Skeletal muscle satellite cell (primary cell): ENCODE data around the gene ENTHD1.

Source experiments
- H3K27me3 ChIP-seq: 2 replicates; pipeline ENCODE4 v1.7.0; 2013; ENCODE audit warnings: low read length; ENCODE audit not compliant: control insufficient read depth, insufficient read depth
- H3K36me3 ChIP-seq: 2 replicates; pipeline ENCODE4 v1.7.0; 2013; ENCODE audit warnings: mild to moderate bottlenecking, control low read depth, low read length; ENCODE audit not compliant: insufficient read depth
- H3K4me1 ChIP-seq: 2 replicates; pipeline ENCODE4 v1.7.0; 2013; ENCODE audit warnings: low read length; ENCODE audit not compliant: control insufficient read depth, insufficient read depth
- H3K4me2 ChIP-seq: 2 replicates; pipeline ENCODE4 v1.7.0; 2013; ENCODE audit warnings: mild to moderate bottlenecking, low read length
- H3K4me3 ChIP-seq: 2 replicates; pipeline ENCODE4 v1.7.0; 2013; ENCODE audit warnings: low read length
- H3K9ac ChIP-seq: 2 replicates; pipeline ENCODE4 v1.7.0; 2013; ENCODE audit warnings: mild to moderate bottlenecking, low read depth, low read length, moderate library complexity
- H3K9me3 ChIP-seq: replicated peaks from 2 replicates; pipeline ENCODE4 v1.7.0; 2013; ENCODE audit warnings: mild to moderate bottlenecking, control low read depth, low read length

ENTHD1 gene

DNA sequence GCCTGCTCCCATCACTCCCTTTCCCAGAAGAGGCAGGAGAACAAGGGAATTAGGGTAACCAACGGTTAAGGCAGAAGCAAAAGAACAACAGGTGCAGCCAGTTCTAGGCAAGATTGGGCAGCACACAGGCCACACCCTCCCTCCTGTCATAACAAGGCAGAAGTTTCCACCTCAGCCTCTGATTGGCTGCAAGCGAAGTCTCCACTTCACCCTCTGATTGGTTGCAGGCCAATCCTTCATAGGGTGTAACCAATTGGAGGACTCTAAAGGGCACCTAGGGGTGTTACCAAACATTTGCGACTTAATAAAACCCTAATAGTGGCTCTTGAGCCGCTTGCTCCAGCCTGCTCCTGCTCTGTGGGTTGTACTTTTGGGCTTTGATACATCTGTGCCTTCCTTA lies 169.2 kb downstream of the ENTHD1 start:
- peaks cover 51% of the 10 kb centered on the region for H3K27me3 ChIP-seq
- no peaks in the 10 kb centered on the region for H3K4me1 ChIP-seq
- H3K9me3 ChIP-seq: no peaks in the 10 kb centered on the region
- no peak overlapping the region for H3K4me3 ChIP-seq
- H3K9ac ChIP-seq: no peak overlapping the region
- no peak overlapping the region for H3K4me2 ChIP-seq
- no peaks in the 10 kb centered on the region for H3K36me3 ChIP-seq

DNA sequence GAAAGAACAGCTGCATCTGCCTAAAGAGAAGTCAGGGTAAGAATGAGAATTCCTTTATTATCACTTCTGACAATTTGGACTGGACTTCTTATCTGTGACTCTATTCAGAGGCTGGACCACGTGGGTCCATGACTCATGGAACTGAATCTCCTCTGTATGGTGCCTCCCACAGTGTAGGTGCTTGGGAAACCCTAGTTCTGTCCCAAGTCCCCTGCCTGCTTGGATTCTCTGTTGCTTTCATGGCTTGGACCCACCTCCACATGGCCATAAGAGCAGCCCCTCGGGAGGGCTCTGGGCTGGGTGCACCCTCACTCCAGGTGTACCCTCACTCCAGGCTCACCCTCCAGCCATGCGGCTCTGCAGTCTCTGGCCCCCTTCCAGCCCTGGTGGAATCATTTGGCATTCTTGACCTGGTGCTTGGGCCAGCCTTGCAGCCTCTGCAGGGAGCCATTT lies 169.6 kb downstream of the ENTHD1 start:
- no peaks in the 10 kb centered on the region for H3K36me3 ChIP-seq
- no peak overlapping the region for H3K4me3 ChIP-seq
- H3K9ac ChIP-seq: no peak overlapping the region
- H3K27me3 ChIP-seq: peaks cover 51% of the 10 kb centered on the region
- H3K4me2 ChIP-seq: no peak overlapping the region
- H3K4me1 ChIP-seq: no peaks in the 10 kb centered on the region
- no peaks in the 10 kb centered on the region for H3K9me3 ChIP-seq

DNA sequence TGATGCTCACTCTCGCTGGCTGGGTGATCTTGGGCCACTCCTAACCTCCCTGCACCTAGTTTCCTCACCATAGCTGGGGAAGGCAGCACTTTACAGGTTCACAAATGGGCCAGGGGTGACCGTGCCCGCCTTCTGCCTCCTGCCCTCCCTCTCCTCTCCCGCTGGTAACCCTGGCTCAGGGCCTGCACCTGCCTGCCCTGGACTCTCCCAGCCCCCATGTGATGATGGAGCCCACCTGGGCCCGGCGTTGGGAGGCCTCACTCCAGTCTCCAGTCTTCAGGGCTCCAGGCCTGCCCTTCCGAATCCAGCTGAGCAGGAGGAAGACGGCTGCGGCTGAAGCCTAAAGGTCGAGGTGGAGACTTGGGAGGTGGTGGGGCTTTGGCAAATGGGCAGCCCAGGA lies 170.1 kb downstream of the ENTHD1 start:
- H3K9me3 ChIP-seq: no peaks in the 10 kb centered on the region
- no peak overlapping the region for H3K4me2 ChIP-seq
- H3K27me3 ChIP-seq: peaks cover 50% of the 10 kb centered on the region
- H3K9ac ChIP-seq: no peak overlapping the region
- H3K4me3 ChIP-seq: no peak overlapping the region
- H3K4me1 ChIP-seq: no peaks in the 10 kb centered on the region
- no peaks in the 10 kb centered on the region for H3K36me3 ChIP-seq

DNA sequence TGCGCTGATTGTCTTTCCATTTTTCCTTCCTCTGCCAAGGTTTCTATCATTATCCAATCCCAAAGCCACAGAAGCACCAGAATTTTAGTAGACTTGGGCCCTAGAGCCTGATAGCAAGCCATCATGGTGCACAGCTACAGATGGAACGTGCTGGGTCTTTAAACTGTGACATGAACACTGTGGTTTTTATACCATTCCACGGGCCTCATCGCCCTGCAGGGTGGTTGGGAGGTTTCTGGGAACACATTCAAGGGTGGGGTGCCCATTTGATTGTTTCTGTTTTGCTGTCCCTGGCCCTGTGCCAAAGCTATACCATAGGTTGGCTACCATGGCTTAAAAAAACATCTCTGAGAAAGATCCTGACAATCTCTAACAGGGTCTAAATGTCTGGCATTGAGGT lies 171.1 kb downstream of the ENTHD1 start:
- Histone ChIP-seq H3K27me3 (peaks cover 42% of the 10 kb centered on the region), H3K36me3 (no peaks in the 10 kb centered on the region), H3K4me1 (no peaks in the 10 kb centered on the region), H3K9ac (no peak overlapping the region), H3K4me2 (no peak overlapping the region), H3K4me3 (no peak overlapping the region), H3K9me3 (no peaks in the 10 kb centered on the region)

DNA sequence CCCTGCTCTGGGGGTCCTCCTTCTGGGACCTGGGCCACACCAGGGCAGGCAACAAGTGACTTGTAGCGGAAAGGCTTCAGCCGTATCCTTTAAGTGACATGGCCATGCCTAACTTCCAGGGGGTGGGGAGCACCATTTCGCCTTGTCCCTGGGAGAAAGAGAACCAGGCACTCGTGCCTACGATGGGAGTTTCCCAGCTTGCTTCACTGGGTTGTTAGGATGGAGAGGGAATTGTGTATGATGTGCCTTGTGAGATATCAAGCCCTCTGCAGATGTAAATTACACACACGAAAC lies 171.6 kb downstream of the ENTHD1 start:
- Histone ChIP-seq H3K4me3 (no peak overlapping the region), H3K9me3 (no peaks in the 10 kb centered on the region), H3K36me3 (no peaks in the 10 kb centered on the region), H3K9ac (no peak overlapping the region), H3K4me2 (no peak overlapping the region), H3K4me1 (no peaks in the 10 kb centered on the region), H3K27me3 (peaks cover 39% of the 10 kb centered on the region)

DNA sequence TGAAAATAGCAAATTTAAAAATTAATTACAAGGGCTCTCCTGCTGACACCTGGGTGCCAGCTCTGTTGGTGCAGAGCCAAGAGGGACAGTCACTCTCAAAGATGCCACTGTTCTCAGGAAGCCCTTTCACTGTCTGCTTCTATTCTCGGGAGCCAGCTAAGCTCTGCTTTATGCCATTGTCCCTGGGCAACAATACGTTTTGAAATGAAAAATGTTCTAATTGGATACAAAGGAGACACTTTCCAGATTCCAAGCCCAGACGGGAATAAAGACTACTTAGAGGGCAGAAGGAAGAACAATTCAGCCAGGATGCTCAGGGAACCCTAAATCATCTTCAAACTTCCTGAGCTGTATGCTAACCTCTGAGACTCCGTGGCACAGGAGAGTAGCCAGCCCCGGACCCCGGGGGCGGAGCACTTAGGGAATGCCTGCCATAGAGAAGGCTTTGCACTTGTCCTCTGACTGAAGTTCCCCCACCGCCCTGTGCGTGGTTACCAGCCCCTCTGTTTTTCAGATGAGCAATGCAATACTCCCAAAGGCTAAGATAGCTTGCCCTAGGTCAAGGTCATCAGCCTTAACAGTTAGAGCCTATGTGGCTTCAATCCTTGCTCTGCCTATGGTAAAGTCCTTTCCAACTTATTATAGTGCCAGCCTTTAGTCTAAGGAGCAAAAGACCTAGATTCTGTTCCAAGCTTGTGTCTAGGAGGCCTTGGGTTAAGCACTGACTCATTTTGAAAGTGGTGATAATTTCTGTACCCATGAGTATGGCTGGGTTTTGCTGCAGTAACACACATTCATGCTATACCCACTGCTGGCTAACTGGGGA lies 172.1 kb downstream of the ENTHD1 start:
- no peak overlapping the region for H3K4me2 ChIP-seq
- H3K36me3 ChIP-seq: no peaks in the 10 kb centered on the region
- no peak overlapping the region for H3K4me3 ChIP-seq
- no peaks in the 10 kb centered on the region for H3K4me1 ChIP-seq
- H3K9ac ChIP-seq: no peak overlapping the region
- peaks cover 34% of the 10 kb centered on the region for H3K27me3 ChIP-seq
- no peaks in the 10 kb centered on the region for H3K9me3 ChIP-seq

DNA sequence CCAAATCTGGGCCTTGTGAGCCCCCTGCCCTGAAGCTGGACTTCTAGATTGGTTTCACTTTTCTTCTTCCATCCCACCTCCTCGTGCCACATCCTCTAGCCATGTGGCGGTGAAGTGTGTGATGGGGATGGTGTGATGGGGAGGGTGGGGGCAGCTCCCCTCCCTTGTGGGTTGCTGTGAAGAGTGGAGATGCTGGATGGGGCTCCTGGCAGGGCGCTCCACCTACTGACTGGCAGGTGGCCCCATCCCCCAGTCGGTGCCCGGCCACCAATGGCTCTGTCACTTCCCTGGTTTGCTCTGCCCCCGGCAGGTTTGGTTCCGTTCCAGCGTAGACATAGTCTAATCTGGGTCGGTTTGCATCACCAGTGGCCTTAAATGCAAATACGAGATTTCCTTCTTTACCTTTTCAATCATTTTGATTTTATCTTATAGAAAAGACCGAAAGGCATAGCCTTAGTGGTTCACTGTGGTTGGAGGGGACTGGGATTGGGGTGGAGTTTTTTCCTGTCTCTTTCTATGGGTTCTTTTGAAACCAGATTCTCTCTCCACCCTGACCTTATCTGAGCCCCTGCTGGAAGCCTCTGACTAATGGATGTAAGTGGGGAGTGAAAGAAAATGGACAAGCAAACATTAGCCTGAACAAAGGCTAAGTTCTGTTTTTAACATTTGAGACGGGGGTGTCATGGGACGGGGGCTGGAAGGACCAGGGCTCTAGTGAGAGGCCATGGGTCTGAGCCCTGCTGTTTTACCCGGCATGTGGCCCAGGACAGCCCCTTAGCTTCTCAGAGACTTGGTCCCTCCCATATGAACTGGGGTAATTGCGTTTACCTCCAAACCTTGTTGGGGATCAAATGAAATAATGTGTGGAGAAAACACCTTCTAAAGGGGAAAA lies 173.8 kb downstream of the ENTHD1 start:
- no peak overlapping the region for H3K4me2 ChIP-seq
- H3K4me3 ChIP-seq: no peak overlapping the region
- H3K9me3 ChIP-seq: no peaks in the 10 kb centered on the region
- no peaks in the 10 kb centered on the region for H3K36me3 ChIP-seq
- H3K27me3 ChIP-seq: peaks cover 27% of the 10 kb centered on the region
- H3K9ac ChIP-seq: no peak overlapping the region
- no peaks in the 10 kb centered on the region for H3K4me1 ChIP-seq

DNA sequence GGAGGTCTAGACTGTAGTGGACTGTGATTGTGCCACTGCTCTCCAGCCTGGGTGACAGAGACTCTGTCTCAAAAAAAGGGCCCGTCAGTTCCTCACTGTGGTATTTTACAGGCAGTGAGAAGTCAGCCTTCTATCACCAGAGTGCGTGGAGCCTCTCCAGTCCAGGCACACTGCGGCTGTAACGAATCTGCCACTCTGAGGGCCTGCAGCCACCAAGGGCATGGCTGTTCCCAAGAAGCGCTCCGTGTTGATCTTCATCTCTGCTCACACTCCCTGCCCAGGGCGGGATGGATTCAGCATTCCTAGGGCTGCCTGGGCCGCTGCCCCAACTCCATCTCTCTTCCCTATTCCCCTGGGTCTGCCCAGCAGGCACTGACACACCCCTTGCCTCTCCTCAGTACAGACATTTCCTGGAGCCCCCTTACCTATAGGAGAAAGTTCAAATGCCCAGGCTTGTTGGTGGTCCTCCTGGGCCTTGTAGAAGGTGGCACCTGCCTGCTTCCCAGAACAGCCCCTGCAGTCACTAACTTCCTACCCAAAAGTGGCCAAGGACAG lies 174.6 kb downstream of the ENTHD1 start:
- no peaks in the 10 kb centered on the region for H3K36me3 ChIP-seq
- no peaks in the 10 kb centered on the region for H3K4me1 ChIP-seq
- peaks cover 27% of the 10 kb centered on the region for H3K27me3 ChIP-seq
- H3K9me3 ChIP-seq: no peaks in the 10 kb centered on the region
- H3K4me3 ChIP-seq: no peak overlapping the region
- no peak overlapping the region for H3K9ac ChIP-seq
- no peak overlapping the region for H3K4me2 ChIP-seq

DNA sequence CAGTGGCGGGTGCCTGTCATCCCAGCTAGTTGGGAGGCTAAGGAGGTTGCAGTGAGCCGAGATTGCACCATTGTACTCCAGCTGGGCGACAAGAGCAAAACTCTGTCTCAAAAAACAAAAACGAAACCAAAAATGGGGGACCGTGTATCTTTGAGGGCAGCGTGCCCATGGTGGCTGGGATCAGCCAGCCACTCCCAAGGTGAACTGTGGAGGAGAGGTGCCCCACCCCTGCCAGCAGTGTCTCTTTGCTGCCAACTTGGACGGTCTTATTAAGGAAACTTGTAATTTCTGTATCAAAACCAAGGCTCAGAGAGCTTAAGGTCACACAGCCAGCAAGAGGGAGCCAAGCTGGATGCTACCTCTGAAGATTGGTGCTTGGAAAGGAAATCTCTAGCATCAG lies 175.4 kb downstream of the ENTHD1 start:
- H3K9me3 ChIP-seq: no peaks in the 10 kb centered on the region
- H3K4me2 ChIP-seq: peak overlapping the region; percentile 15
- no peak overlapping the region for H3K9ac ChIP-seq
- no peaks in the 10 kb centered on the region for H3K36me3 ChIP-seq
- peaks cover 27% of the 10 kb centered on the region for H3K27me3 ChIP-seq
- no peaks in the 10 kb centered on the region for H3K4me1 ChIP-seq
- H3K4me3 ChIP-seq: no peak overlapping the region

DNA sequence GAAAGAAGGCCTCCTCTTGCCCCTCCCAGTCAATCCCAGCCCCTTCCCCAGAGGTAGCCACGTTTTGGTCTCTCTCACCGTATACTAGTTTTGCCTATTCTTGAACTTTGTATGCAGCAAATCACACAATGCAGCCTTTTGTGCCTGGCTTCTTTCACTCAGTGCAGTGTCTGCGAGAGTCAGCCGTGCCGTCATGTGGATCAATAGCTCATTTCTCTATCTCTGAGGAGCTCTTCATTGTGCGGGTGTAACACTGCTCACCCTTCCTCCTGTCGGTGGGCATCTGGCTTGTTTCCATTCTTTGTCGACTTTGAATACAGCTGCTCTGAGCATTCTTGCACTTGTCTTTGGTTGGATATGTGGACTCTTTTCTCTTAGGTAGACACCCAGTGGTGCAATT lies 176.5 kb downstream of the ENTHD1 start:
- no peaks in the 10 kb centered on the region for H3K36me3 ChIP-seq
- H3K4me2 ChIP-seq: no peak overlapping the region
- no peak overlapping the region for H3K4me3 ChIP-seq
- H3K4me1 ChIP-seq: no peaks in the 10 kb centered on the region
- no peak overlapping the region for H3K9ac ChIP-seq
- H3K27me3 ChIP-seq: peaks cover 32% of the 10 kb centered on the region
- H3K9me3 ChIP-seq: no peaks in the 10 kb centered on the region

DNA sequence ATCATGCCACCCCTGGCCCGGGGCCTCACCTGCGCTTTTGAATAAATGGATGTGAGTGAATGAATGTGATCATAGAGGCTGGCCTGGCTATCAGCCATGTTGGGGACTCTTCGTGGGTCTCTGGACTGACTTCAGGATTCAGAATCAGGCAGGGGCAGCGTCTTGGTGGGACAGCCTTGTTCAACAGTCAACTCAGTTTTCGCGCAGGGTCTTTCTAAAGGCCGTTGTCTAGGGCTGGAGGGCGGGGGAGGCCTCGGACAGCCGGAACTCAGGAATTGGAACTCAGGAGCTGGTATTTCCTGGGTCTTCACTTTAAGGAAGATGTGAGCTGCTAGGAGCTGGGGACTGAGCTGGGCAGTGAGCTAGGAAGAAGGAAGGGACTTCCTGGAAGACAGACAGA lies 177.0 kb downstream of the ENTHD1 start:
- Histone ChIP-seq H3K4me1 (no peaks in the 10 kb centered on the region), H3K27me3 (peaks cover 31% of the 10 kb centered on the region), H3K9ac (no peak overlapping the region), H3K9me3 (no peaks in the 10 kb centered on the region), H3K4me2 (no peak overlapping the region), H3K36me3 (no peaks in the 10 kb centered on the region), H3K4me3 (no peak overlapping the region)
